ENCODE data around the gene AUTS2.

Gene AUTS2

GRCh38 chr7:69817841-69818635, 219.8 kb downstream of the AUTS2 start:
- peak overlapping the region; percentile 14 for H3K27ac Mint-ChIP-seq
- TF ChIP-seq CTCF (IDR thresholded peaks at IDR 0.05): no peak
- peaks cover 9% of the 10 kb centered on the region for H3K36me3 Mint-ChIP-seq (ENCODE audit: low read depth)

GRCh38 chr7:69818636-69819332, 220.5 kb downstream of the AUTS2 start:
- peaks cover 3% of the 10 kb centered on the region for H3K27me3 Mint-ChIP-seq (ENCODE audit: low read depth, poor library complexity)
- H3K4me3 Mint-ChIP-seq: no peak overlapping the region
- no peak for TF ChIP-seq CTCF (IDR thresholded peaks at IDR 0.05)

More at GRCh38 chr7:69817841-69818635, 219.8 kb downstream of the AUTS2 start:
- H3K4me1 Mint-ChIP-seq: peaks cover 88% of the 10 kb centered on the region
- DNase-seq: no peak
- no peaks in the 10 kb centered on the region for H3K9me3 Mint-ChIP-seq
- no peak overlapping the region for H3K4me3 Mint-ChIP-seq
- H3K27me3 Mint-ChIP-seq (ENCODE audit: low read depth, poor library complexity): peaks cover 3% of the 10 kb centered on the region

GRCh38 chr7:69819333-69819705, 221.0 kb downstream of the AUTS2 start:
- Mint-ChIP-seq H3K9me3 (no peaks in the 10 kb centered on the region), H3K27ac (no peak overlapping the region), H3K27me3 (ENCODE audit: low read depth, poor library complexity) (peaks cover 3% of the 10 kb centered on the region), H3K36me3 (ENCODE audit: low read depth) (peaks cover 9% of the 10 kb centered on the region), H3K4me3 (no peak overlapping the region), H3K4me1 (peaks cover 88% of the 10 kb centered on the region)
- no peak for TF ChIP-seq CTCF (IDR thresholded peaks at IDR 0.05)
- no peak for DNase-seq

More at GRCh38 chr7:69818636-69819332, 220.5 kb downstream of the AUTS2 start:
- Mint-ChIP-seq H3K27ac (no peak overlapping the region), H3K9me3 (no peaks in the 10 kb centered on the region), H3K36me3 (ENCODE audit: low read depth) (peaks cover 9% of the 10 kb centered on the region), H3K4me1 (peaks cover 90% of the 10 kb centered on the region)
- DNase-seq: no peak

DNA sequence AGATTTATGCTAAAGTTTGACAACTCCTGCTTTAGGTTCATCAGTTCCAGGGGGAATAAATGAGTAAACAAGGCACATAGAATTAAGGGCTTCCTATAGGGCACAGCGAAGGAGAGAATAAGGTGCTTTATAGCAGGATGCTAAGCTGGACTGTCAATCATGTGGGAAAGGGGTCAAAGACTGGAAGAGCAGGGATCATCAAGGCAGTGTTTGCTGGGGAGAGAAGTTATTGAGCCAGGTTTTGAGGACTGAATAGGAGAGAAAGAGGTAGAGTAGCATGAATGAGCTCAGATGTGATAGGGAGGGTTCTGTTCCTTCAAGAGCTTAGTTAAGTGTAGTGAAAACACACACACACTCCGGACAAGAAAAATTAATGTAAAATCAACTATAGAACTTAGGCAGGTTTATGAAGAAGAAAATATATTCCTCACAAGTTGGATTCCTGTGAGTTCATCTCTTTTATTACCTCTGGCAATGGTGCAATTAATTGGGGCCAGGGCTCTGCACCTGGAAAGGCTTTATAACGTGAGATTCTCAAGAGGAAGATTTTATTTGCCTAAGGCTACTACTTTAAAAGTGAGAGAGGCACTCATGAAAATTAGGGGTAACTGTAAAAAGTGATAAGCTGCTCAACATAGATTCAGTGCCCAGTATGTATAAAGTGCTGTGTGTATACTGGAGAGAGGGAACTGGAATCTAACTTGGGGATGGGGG, 222.4 kb downstream of the AUTS2 start:
- no peak overlapping the region for H3K4me3 Mint-ChIP-seq
- peak overlapping the region; percentile 32 for H3K27ac Mint-ChIP-seq
- peaks cover 3% of the 10 kb centered on the region for H3K27me3 Mint-ChIP-seq (ENCODE audit: low read depth, poor library complexity)
- peaks cover 9% of the 10 kb centered on the region for H3K36me3 Mint-ChIP-seq (ENCODE audit: low read depth)
- no peak for DNase-seq
- H3K4me1 Mint-ChIP-seq: peaks cover 93% of the 10 kb centered on the region
- no peaks in the 10 kb centered on the region for H3K9me3 Mint-ChIP-seq
- no peak for TF ChIP-seq CTCF (IDR thresholded peaks at IDR 0.05)

GRCh38 chr7:69822386-69822785, 224.1 kb downstream of the AUTS2 start:
- H3K27me3 Mint-ChIP-seq (ENCODE audit: low read depth, poor library complexity): peaks cover 3% of the 10 kb centered on the region
- no peak for DNase-seq
- no peak for TF ChIP-seq CTCF (IDR thresholded peaks at IDR 0.05)
- H3K9me3 Mint-ChIP-seq: peaks cover 2% of the 10 kb centered on the region
- H3K4me1 Mint-ChIP-seq: peaks cover 91% of the 10 kb centered on the region
- no peak overlapping the region for H3K4me3 Mint-ChIP-seq
- H3K27ac Mint-ChIP-seq: no peak overlapping the region
- peaks cover 13% of the 10 kb centered on the region for H3K36me3 Mint-ChIP-seq (ENCODE audit: low read depth)
